Fibroblast of skin of left biceps (primary cell): Measurements from ENCODE around the gene ARSI.

Experiments
- DNase-seq, 2 experiments: peaks; one replicate each; pipeline ENCODE4 v3.0.0-alpha.2; 2013; ENCODE audit warnings: low read depth in 2 of 2

The ARSI gene

GRCh38 chr5:150293091-150293941 is 9.4 kb downstream of the ARSI start:
- no peak for DNase-seq

- DNase-seq: no peak
Measured at GRCh38 chr5:150291388-150292385, 11.0 kb downstream of the ARSI start.

GRCh38 chr5:150289551-150290390 is 12.9 kb downstream of the ARSI start, which contains the start of gene CAMK2A:
Gene CAMK2A, minus strand, starts transcription at chr5:150289773. Its CDS starts 148 bp downstream, at chr5:150289625.
- DNase-seq: no peak

- DNase-seq: no peak
Measured at GRCh38 chr5:150288791-150289190, 13.9 kb downstream of the ARSI start.

- DNase-seq: no peak
Measured at GRCh38 chr5:150288361-150288760, 14.3 kb downstream of the ARSI start.

GRCh38 chr5:150286820-150287219 is 15.9 kb downstream of the ARSI start:
- DNase-seq: no peak

GRCh38 chr5:150285114-150285513 is 17.6 kb downstream of the ARSI start:
- DNase-seq: no peak

GRCh38 chr5:150284311-150284710 is 18.4 kb downstream of the ARSI start:
- no peak for DNase-seq

- DNase-seq: no peak
Measured at GRCh38 chr5:150283904-150284303, 18.8 kb downstream of the ARSI start.

GRCh38 chr5:150281987-150282386 is 20.7 kb downstream of the ARSI start:
- no peak for DNase-seq

- DNase-seq: no peak
Measured at GRCh38 chr5:150279330-150280020, 23.2 kb downstream of the ARSI start.

GRCh38 chr5:150278916-150279315 is 23.8 kb downstream of the ARSI start:
- DNase-seq: peak in 1 of 2 experiments; percentile 46

- DNase-seq: no peak
Measured at GRCh38 chr5:150278046-150278730, 24.5 kb downstream of the ARSI start.

GRCh38 chr5:150277043-150277442 is 25.7 kb downstream of the ARSI start:
- DNase-seq: no peak

- DNase-seq: no peak
Measured at GRCh38 chr5:150274811-150275210, 27.9 kb downstream of the ARSI start.

GRCh38 chr5:150272531-150272930 is 30.2 kb downstream of the ARSI start:
- DNase-seq: no peak

- no peak for DNase-seq
Measured at GRCh38 chr5:150271923-150272322, 30.8 kb downstream of the ARSI start.

GRCh38 chr5:150271296-150271692 is 31.4 kb downstream of the ARSI start:
- no peak for DNase-seq

- DNase-seq: no peak
Measured at GRCh38 chr5:150270541-150271295, 32.0 kb downstream of the ARSI start.
